GM12873 (cell line): ENCODE data around the gene SERTM2.

Source experiments
- TF ChIP-seq, protein P1 (sequence below): IDR thresholded peaks from 2 replicates; pipeline ENCODE4 v1.5.1; 2012; ENCODE audit warnings: low read depth, mild to moderate bottlenecking, moderate library complexity, low read length, control low read depth; ENCODE audit not compliant: insufficient read depth; ENCODE audit errors: missing control alignments

SERTM2 gene

GRCh38 chrX:111507933-111508332 lies 3.5 kb upstream of the SERTM2 start:
- TF ChIP-seq, protein P1, sequence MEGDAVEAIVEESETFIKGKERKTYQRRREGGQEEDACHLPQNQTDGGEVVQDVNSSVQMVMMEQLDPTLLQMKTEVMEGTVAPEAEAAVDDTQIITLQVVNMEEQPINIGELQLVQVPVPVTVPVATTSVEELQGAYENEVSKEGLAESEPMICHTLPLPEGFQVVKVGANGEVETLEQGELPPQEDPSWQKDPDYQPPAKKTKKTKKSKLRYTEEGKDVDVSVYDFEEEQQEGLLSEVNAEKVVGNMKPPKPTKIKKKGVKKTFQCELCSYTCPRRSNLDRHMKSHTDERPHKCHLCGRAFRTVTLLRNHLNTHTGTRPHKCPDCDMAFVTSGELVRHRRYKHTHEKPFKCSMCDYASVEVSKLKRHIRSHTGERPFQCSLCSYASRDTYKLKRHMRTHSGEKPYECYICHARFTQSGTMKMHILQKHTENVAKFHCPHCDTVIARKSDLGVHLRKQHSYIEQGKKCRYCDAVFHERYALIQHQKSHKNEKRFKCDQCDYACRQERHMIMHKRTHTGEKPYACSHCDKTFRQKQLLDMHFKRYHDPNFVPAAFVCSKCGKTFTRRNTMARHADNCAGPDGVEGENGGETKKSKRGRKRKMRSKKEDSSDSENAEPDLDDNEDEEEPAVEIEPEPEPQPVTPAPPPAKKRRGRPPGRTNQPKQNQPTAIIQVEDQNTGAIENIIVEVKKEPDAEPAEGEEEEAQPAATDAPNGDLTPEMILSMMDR: no peak

GRCh38 chrX:111515298-111515697 lies 3.9 kb downstream of the SERTM2 start:
- TF ChIP-seq, protein P1: no peak

DNA sequence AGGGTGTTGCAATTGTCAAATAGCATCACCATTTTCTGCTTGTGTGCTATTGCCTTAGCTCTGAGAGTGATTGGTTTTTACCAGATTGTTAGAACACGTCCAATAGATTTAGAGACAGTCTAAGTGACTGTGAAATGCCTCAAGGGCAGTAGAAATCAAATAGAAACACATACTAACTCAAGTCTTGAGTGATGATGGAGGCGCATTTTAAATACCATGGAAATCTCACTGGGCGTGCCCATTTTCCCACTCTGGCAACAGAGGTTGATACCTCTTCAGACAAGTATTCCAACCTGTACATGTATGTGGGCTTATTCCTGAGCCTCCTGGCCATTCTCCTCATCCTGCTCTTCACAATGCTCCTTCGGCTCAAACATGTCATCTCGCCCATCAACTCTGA lies 7.2 kb downstream of the SERTM2 start:
- TF ChIP-seq, protein P1: no peak

- TF ChIP-seq, protein P1: no peak
Measured at GRCh38 chrX:111519215-111519614, 7.8 kb downstream of the SERTM2 start.

GRCh38 chrX:111520506-111520905 lies 9.1 kb downstream of the SERTM2 start:
- TF ChIP-seq, protein P1: no peak

- TF ChIP-seq, protein P1: no peak
Measured at GRCh38 chrX:111521169-111521568, 9.7 kb downstream of the SERTM2 start.

DNA sequence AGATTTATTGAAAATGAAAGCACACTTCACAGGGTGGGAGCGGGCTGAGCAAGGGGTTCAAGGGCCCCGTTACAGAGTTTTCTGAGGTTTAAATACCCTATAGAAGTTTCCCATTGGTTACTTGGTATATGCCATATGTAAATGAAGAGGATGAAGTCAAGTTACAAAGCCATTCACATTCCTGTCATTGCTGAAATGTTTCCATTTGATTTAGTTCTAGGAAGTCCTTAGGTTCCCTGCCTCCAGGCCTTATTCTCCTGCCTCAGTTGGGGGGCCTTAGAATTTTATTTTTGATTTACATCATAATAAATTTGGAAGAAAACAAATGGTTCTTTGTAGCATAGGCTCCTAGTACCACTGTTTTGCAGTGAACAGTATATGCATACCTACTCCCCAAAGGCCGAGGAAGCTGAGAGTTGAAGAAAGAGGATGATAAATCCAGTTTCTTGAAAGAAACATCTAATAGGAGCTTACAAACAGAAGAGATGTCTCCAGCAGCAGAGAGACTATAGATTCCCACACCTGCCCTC lies 31.8 kb downstream of the SERTM2 start:
- TF ChIP-seq, protein P1: no peak
